Tracheal epithelial cell (primary cell): ENCODE measurements around the gene OR5H6. TPM values are rescaled to one million over a fixed set of nuclear protein-coding genes. Genes with fewer than 3 reads are reported as not detected.

ENCODE experiments used
- total RNA-seq: library from RNA; depleted of rRNA; stranded (reverse); fragments of >200 nt; gene quantifications from 2 replicates; pipeline ENCODE4 v1.2.1, GENCODE V29; 2014

Gene OR5H6
- not detected in 2 replicates for total RNA-seq

DNA sequence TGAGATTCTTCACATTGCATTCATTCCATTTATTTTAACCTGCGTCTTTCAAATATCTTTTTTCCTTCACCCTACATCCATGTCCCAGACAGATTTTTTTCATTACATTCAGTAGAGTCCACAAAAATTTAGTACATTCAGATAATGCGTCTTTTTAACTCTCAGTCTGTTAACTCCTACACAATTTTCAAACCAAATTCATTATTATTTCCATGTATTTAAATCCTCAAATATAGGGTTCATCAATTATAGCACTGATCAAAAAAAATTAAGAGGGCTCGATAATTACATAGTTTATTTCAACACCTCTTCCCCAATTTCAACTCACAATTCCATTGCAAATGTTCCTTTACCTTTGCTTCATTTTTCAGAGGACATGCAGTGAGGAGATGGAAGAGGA lies at the start of gene OR5H6:
Gene OR5H6, plus strand, starts transcription at position 301 of the 400 bp plus-strand sequence. Its CDS starts 89 bp downstream, at position 390.

DNA sequence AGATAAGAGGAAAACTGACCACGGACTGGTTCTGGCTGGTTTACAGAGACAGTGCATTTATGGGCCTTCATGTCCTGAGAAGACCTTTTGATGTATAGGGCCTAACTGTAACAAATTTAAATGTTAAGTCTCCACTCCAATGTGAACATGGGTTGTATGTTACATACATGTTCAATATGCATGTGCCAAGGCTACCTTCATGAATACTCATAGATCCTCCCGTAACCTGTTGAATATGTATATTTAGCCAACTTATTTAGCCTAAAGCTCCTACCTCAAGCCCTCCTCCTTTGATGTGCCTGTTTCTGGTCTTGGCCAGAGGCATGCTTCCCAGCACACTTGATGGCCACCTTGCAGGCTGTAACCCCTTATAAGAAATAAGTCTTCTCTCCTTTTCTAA lies 18.2 kb downstream of the OR5H6 start, which contains the start of gene OR5H2:
Gene OR5H2, plus strand, starts transcription at position 301 of the 400 bp plus-strand sequence. CDS start 398 bp downstream, outside the sequence.

Other genes with a start within 250 kb of the OR5H6 start
- not detected in 2 replicates for gene GABRR3, start 228.9 kb upstream of the OR5H6 start, total RNA-seq
- gene OR5AC2, start 177.1 kb upstream of the OR5H6 start, total RNA-seq: not detected in 2 replicates
- not detected in 2 replicates for gene OR5H1, start 133.5 kb upstream of the OR5H6 start, total RNA-seq
- gene OR5H14, start 116.8 kb upstream of the OR5H6 start, total RNA-seq: not detected in 2 replicates
- gene OR5H15, start 97.5 kb upstream of the OR5H6 start, total RNA-seq: not detected in 2 replicates
- not detected in 2 replicates for gene OR5H2, start 18.3 kb downstream of the OR5H6 start, total RNA-seq
- gene OR5K4, start 89.6 kb downstream of the OR5H6 start, total RNA-seq: not detected in 2 replicates
- gene OR5K3, start 126.4 kb downstream of the OR5H6 start, total RNA-seq: not detected in 2 replicates
- gene OR5K1, start 199.0 kb downstream of the OR5H6 start, total RNA-seq: not detected in 2 replicates
- not detected in 2 replicates for gene OR5K2, start 233.4 kb downstream of the OR5H6 start, total RNA-seq